HG03460 (cell line): ENCODE results near the gene OR7C1.
"Not testable (repeated sequence)": the region's sequence is repeated elsewhere in the genome, so short reads cannot be mapped to it uniquely, and the experiment has no call there.

Source experiments
- ATAC-seq: cut with Tn5 transposase; IDR thresholded peaks from one replicate; pipeline ENCODE4 v1.9.1; 2021; ENCODE audit not compliant: unreplicated experiment

OR7C1 gene

GRCh38 chr19:14785102-14785793, 49.7 kb downstream of the OR7C1 start:
- not testable (repeated sequence) for ATAC-seq

GRCh38 chr19:14784730-14785101, 50.3 kb downstream of the OR7C1 start:
- ATAC-seq, result not testable (repeated sequence)

DNA sequence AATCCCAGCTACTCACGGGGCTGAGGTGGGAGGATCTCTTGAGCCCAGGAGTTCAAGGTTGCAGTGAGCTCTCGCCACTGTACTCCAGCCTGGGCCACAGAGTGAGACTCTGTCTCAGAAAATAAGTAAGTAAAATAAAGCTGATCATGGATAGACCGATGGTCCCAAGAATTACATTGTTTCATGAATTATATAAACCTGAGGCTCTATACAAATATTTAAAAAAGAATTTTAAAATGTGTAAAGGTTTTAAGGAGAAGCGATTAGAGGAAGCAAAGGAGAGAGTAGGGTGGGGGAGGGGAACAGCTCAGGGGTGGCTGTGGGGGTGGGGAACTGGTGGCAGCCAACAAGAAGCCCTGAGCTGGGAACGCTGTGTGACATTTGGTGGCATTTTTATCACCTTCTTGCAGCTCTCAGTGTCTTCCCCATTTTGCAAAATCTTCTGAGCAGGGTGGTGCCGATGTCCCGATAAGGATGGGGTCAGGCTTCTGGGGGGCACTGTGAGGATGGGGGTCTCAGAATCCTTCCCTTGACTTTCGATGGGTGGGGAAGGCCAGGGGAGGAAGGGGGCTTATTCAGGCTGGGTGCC, 51.5 kb downstream of the OR7C1 start:
- not testable (repeated sequence) for ATAC-seq

DNA sequence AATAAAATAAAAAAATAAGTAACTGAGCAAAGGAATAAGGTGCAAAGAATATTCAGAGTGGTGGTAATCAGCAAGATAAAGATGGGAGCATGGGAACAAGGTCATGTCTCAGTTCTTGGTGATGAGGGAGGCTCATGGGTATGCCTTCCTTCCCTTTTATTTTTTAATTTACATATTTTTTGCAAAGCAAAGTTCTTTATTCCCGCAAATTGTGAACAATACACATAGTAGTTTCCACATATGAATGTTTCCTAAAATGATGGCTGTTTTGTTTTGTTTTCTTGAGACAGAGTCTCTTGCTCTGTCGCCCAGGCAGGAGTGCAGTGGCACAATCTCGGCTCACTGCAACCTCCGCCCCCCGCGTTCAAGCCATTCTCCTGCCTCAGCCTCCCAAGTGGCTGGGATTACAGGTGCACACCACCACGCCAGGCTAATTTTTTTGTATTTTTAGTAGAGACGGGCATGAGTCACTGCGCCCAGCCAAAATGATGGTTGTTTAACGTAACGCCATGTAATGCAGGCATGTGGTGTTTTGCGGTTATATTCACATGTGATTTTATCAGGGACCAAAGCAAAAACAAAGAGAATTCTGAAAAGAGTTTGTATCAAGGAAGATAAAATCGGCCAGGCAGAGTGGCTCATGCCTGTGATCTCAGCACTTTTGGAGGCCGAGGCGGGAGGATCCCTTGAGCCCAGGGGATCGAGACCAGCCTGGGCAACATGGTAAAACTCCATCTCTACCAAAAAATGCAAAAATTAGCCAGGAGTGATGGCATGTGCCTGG, 52.2 kb downstream of the OR7C1 start:
- no peak for ATAC-seq

GRCh38 chr19:14781713-14782536, 53.1 kb downstream of the OR7C1 start:
- not testable (repeated sequence) for ATAC-seq

DNA sequence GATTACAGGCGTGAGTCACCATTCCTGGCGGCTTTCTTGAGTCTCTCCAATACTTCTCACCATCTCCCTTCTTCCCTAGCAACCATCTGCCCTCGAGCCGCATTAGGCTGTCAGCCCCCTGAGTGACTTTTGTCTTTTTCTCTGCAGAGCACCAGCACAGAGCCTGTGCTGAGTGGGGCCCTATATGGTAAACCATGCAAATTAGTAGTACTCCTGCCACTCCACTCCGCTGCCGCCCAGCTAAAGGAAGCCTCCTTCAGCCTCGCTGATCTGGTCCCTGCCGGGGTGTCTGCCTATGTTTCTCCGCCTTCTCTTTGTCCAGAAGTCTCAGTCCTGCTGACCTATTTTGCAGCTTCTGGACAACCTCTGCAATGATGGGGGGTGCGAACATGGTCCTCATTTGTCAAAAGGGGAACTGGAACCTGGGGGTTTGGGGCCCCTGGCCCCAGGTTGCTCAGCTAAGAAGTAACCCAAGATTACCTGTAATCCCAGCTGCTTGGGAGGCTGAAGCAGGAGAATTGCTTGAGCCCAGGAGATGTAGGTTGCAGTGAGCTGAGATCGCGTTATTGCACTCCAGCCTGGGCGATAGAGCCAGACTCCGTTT, 54.3 kb downstream of the OR7C1 start:
- ATAC-seq, result not testable (repeated sequence)

DNA sequence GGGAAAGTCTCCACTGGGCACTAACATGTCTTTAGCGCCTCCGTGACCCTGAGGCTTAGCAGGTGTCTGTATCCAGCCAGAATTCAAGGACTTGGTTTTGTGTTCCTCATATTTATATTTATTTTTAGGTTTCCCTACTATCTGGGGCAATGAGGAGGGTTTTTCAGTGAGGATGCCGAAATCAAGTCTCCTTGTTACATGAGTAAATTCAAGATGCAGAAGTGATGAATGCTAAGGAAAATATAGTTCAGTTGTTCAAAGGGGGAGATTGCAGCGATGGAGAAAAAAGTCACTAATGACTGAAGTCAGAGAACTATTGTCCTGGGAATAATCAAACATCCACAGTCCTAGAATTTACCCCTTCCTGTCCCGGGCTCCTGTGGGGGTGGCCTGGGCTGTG, 55.8 kb downstream of the OR7C1 start:
- ATAC-seq, result no peak

GRCh38 chr19:14778110-14778845, 56.7 kb downstream of the OR7C1 start, which contains the start of gene ADGRE2:
TSS of gene ADGRE2 (minus strand) at chr19:14778560. CDS start at chr19:14776756, 1,804 bp downstream.
- ATAC-seq, result not testable (repeated sequence)

DNA sequence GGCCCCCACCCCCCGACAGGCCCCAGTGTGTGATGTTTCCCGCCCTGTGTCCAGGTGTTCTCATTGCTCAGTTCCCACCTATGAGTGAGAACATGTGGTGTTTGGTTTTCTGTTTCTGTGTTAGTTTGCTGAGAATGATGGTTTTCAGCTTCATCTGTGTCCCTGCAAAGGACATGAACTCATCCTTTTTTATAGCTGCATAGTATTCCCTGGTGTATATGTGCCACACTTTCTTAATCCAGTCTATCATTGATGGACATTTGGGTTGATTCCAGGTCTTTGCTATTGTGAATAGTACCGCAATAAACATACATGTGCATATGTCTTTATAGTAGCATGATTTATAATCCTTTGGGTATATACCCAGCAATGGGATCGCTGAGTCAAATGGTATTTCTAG, 57.3 kb downstream of the OR7C1 start:
- ATAC-seq, result not testable (repeated sequence)

DNA sequence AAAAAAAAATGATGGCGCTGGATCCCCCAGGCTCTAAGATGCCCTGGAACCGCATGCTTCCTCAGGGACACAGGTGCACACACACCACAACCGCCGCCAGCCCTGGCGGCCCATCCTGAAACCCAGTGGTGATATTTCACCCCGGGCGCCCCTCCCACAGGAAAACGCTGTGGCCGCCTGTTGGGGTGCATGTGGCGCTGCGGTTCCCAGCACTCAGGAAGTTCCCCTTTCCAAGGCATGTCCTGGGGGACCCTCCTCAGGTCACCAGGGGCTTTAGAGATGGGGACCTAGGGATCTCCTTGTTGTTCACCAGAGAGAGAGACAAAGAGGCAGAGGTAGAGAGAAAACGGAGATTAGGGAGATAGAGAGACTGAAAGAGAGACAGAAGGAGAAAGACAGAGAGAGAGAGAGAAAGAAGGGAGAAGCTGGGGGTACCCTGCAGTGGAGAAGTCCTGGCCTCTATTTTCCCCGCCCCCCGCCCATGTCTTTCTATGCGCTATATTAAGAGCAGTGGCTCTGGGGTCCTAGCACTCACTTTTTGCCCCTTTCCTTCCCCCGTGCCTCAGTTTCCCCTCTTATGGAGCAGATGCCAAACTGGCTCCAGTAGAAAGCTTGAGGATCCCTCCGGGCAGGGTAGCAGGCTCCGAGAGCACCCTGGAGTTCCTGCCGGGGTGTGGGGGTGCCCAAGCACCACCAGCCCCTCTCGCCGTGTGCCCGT, 59.0 kb downstream of the OR7C1 start:
- ATAC-seq, result no peak

DNA sequence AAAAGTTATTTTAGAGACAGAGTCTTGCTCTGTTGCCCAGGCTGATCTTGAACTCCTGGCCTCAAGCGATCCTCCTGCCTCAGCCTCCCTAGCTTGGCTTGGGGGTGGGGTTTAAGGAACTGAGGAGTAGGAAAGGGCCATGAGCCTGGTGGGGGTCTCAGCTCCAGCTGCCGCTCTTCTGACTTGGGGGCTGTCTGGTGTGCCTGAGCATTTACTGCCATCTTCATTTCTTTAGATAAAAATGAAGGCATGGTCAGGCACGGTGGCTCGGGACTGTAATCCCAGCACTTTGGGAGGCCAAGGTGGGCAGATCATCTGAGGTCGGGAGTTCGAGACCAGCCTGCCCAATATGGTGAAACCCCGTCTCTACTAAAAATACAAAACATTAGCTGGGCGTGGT, 59.7 kb downstream of the OR7C1 start:
- not testable (repeated sequence) for ATAC-seq

DNA sequence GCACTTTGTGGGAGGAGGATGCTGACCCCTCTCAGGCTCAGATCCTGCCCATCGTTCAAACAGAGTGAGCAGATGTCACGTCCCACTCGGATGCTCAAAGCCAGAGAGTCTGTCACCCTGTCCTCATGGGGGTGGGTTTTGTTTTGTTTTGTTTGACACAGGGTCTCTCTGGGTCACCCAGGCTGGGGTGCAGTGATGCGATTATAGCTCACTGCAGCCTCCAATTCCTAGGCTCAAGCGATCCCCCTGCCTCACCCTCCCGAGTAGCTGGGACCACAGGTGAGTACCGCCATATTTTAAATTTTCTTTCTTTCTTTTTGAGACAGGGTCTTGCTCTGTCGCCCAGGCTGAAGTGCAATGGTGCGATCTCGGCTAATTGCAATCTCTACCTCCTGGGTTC, 60.6 kb downstream of the OR7C1 start:
- no peak for ATAC-seq

DNA sequence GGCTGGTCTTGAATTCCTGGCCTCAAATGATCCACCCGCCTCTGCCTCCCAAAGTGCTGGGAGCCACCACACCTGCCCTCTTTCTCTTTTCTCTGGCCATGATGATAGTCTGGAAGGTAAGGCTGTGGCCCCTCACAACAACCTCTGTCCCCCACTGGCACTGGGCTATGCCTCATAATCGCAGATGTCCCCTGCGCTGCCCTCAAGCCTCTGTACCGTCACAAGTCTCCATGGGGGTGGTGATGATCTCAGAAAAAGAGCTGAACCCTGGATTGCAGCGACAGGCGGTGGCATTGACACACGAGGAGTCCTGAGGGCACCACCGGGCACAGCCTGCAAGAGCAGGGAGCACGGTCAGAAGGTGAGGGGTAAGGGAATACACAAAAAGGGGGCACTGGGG, 61.3 kb downstream of the OR7C1 start:
- not testable (repeated sequence) for ATAC-seq

DNA sequence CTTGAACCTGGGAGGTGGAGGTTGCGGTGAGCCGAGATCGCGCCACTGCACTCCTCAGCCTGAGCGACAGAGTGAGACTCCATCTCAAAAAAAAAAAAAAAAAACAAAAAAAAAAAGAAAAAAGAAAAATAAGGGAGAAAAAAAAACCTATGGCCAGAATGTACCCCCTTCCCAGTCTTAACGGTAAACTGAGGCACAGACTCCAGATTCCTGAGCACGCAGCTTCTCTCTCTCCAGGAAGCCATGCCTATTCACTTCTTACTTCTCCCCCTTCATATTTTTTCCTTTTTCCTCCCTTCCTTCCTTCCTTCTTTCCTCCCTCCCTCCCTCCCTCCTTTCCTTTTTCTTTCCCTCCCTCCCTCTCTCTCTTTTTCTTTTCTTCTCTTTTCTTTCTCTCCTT, 62.0 kb downstream of the OR7C1 start:
- ATAC-seq, result no peak

DNA sequence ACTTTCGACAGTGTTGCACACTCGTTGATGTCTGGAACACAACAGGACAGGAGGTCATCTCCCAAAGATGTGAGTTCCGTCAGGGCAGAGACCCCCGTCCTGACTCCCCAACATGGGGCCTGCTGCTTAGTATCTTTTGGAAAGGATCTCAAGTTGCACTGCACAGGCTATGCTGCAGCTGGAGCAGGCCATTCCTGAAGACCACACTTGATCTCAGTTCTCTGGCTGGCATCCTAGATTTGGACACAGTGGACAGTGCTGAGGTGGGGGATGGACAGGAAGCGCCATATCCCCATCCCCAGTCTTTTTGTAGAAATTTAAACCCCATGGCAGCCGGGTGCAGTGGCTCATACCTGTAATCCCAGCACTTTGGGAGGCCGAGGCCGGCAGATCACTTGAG, 62.5 kb downstream of the OR7C1 start:
- no peak for ATAC-seq

DNA sequence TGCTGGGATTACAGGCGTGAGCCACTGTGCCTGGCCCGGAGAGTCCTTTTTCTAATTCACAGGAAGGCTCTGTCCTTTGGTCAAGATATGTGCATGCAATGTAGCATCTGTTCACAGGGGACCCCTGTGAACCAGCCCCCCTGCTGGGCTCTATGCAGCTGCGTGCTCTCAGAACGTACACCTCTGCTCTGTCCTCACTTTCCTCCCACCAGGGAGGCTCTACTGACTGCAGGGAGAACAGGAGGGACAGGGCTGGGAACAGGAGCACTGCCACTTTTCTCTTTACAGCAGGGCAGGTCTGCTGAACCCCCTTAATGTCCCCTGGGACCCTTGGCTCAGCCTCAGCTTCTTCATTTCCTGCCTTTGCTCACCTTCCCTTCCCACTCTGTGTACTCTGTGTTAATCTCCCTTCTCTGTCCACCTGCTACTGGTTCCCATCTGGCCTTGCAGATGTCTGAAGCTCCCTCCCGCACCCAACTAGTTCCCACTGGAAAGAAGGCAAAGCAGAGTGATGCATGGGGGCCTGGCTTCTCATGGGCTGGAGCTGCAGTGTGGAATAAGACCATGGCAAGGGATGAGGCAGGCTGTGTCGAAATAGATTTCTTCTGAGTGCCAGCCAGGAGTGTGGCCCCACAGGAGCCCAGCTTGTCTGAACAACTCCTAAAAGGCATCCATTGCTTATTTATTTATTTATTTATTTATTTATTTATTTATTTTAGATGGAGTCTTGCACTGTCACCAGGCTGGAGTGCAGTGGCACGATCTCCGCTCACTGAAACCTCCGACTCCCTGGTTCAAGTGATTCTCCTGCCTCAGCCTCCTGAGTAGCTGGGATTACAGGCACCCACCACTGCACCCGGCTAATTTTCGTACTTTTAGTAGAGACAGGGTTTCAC, 63.8 kb downstream of the OR7C1 start:
- ATAC-seq, result no peak

DNA sequence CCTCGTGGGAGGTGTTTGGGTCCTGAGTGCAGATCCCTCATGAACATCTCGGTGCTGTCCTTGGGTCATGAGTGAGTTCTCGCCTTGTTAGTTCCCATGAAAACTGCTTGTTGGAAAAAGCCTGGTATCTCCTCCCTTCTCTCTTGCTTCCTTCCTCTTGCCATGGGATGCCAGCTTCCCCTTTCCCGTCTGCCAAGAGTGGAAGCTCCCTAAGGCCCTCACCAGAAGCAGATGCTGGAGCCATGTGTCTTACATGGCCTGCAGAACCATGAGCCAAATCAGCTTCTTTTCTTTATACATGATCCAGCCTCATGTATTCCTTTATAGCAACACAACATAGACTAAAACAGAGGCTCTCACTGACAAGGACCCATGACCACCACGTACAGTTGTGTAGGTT, 64.8 kb downstream of the OR7C1 start:
- ATAC-seq, result no peak

GRCh38 chr19:14769201-14769600, 65.8 kb downstream of the OR7C1 start:
- no peak for ATAC-seq
